Measurements from ENCODE around the gene PIK3CG. TPM values are rescaled to one million over a fixed set of nuclear protein-coding genes. Genes with fewer than 3 reads are reported as not detected.
"Not testable (repeated sequence)": the region's sequence is repeated elsewhere in the genome, so short reads cannot be mapped to it uniquely, and the experiment has no call there.

Gene PIK3CG
- total RNA-seq, 3 donors from 2014 or later (not counting 1 experiment from before 2014, with no cell fraction given), result 64.9 to 83.3 (median 78.2) TPM

GRCh38 chr7:106927536-106927935, 62.5 kb downstream of the PIK3CG start:
- 67% methylated on average over 2 of the region's 2 CpGs for WGBS (ENCODE audit: insufficient coverage)
- H3K27me3 ChIP-seq (ENCODE audit: control insufficient read depth, insufficient read depth, low read length), result no peaks in the 10 kb centered on the region
- no peaks in the 10 kb centered on the region for H3K4me1 Mint-ChIP-seq
- no peak overlapping the region for H3K27ac Mint-ChIP-seq
- H3K4me3 ChIP-seq (ENCODE audit: low read length), result no peak overlapping the region
- H3K27me3 Mint-ChIP-seq (ENCODE audit: low read depth in 2 of 2), result no peaks in the 10 kb centered on the region
- ATAC-seq (no peak), DNase-seq (no peak)
- no peaks in the 10 kb centered on the region for H3K36me3 ChIP-seq (ENCODE audit: control insufficient read depth, insufficient read depth, low read length)
- H3K9me3 ChIP-seq (ENCODE audit: control insufficient read depth, insufficient read depth, low read length), result no peaks in the 10 kb centered on the region
- intact Hi-C loops (cut with micrococcal nuclease), result no loop called here
- H3K36me3 Mint-ChIP-seq, result no peaks in the 10 kb centered on the region
- peaks cover 0 to 2% of the 10 kb centered on the region in 2 donors for H3K9me3 Mint-ChIP-seq
- no peak for TF ChIP-seq CTCF (IDR thresholded peaks at IDR 0.05)
- H3K27ac ChIP-seq (ENCODE audit: low read length), result no peak overlapping the region
- no peak overlapping the region for H3K4me3 Mint-ChIP-seq
- H3K4me1 ChIP-seq (ENCODE audit: control insufficient read depth, insufficient read depth, low read length), result no peaks in the 10 kb centered on the region

- H3K27ac ChIP-seq (ENCODE audit: low read length); H3K27me3 ChIP-seq (ENCODE audit: control insufficient read depth, insufficient read depth, low read length); H3K27ac Mint-ChIP-seq; DNase-seq; H3K4me1 Mint-ChIP-seq; H3K27me3 Mint-ChIP-seq (ENCODE audit: low read depth in 2 of 2); H3K4me1 ChIP-seq (ENCODE audit: control insufficient read depth, insufficient read depth, low read length); H3K36me3 Mint-ChIP-seq; intact Hi-C loops (cut with micrococcal nuclease); ATAC-seq; H3K4me3 Mint-ChIP-seq; H3K36me3 ChIP-seq (ENCODE audit: control insufficient read depth, insufficient read depth, low read length); H3K4me3 ChIP-seq (ENCODE audit: low read length); H3K9me3 ChIP-seq (ENCODE audit: control insufficient read depth, insufficient read depth, low read length); H3K9me3 Mint-ChIP-seq: not testable (repeated sequence)
- 86% methylated on average over 1 of the region's 2 CpGs for WGBS (ENCODE audit: insufficient coverage)
These were observed 64.5 kb downstream of the PIK3CG start for GRCh38 chr7:106929616-106930015.

- no peak overlapping the region for H3K27ac ChIP-seq (ENCODE audit: low read length)
- WGBS (ENCODE audit: insufficient coverage), result 100% methylated on average over 4 of the region's 6 CpGs
- no peaks in the 10 kb centered on the region for H3K4me1 ChIP-seq (ENCODE audit: control insufficient read depth, insufficient read depth, low read length)
- H3K9me3 ChIP-seq (ENCODE audit: control insufficient read depth, insufficient read depth, low read length), result no peaks in the 10 kb centered on the region
- Mint-ChIP-seq H3K4me1 (no peaks in the 10 kb centered on the region), H3K27ac (no peak overlapping the region), H3K9me3 (no peaks in the 10 kb centered on the region), H3K36me3 (no peaks in the 10 kb centered on the region), H3K4me3 (no peak overlapping the region), H3K27me3 (ENCODE audit: low read depth in 2 of 2) (no peaks in the 10 kb centered on the region)
- ATAC-seq, result no peak
- no peaks in the 10 kb centered on the region for H3K27me3 ChIP-seq (ENCODE audit: control insufficient read depth, insufficient read depth, low read length)
- DNase-seq, result no peak
- TF ChIP-seq CTCF (IDR thresholded peaks at IDR 0.05), result no peak
- intact Hi-C loops (cut with micrococcal nuclease), result no loop called here
- H3K36me3 ChIP-seq (ENCODE audit: control insufficient read depth, insufficient read depth, low read length), result no peaks in the 10 kb centered on the region
- no peak overlapping the region for H3K4me3 ChIP-seq (ENCODE audit: low read length)
These were observed 71.2 kb downstream of the PIK3CG start for GRCh38 chr7:106936236-106936635.

- H3K9me3 ChIP-seq (ENCODE audit: control insufficient read depth, insufficient read depth, low read length); H3K36me3 ChIP-seq (ENCODE audit: control insufficient read depth, insufficient read depth, low read length); DNase-seq; H3K27me3 Mint-ChIP-seq (ENCODE audit: low read depth in 2 of 2); H3K4me1 ChIP-seq (ENCODE audit: control insufficient read depth, insufficient read depth, low read length); H3K9me3 Mint-ChIP-seq; H3K27ac ChIP-seq (ENCODE audit: low read length); H3K27me3 ChIP-seq (ENCODE audit: control insufficient read depth, insufficient read depth, low read length); intact Hi-C loops (cut with micrococcal nuclease); H3K4me1 Mint-ChIP-seq; H3K4me3 ChIP-seq (ENCODE audit: low read length); H3K4me3 Mint-ChIP-seq; H3K27ac Mint-ChIP-seq; H3K36me3 Mint-ChIP-seq; ATAC-seq: not testable (repeated sequence)
- 75% methylated on average over 4 of the region's 7 CpGs for WGBS (ENCODE audit: insufficient coverage)
These were observed 73.0 kb downstream of the PIK3CG start for GRCh38 chr7:106938122-106938521.

GRCh38 chr7:106938803-106939202, 73.7 kb downstream of the PIK3CG start:
- no peak for DNase-seq
- intact Hi-C loops (cut with micrococcal nuclease), result no loop called here
- H3K9me3 Mint-ChIP-seq, result no peaks in the 10 kb centered on the region
- Histone ChIP-seq H3K4me3 (ENCODE audit: low read length) (no peak overlapping the region), H3K27me3 (ENCODE audit: control insufficient read depth, insufficient read depth, low read length) (no peaks in the 10 kb centered on the region), H3K4me1 (ENCODE audit: control insufficient read depth, insufficient read depth, low read length) (no peaks in the 10 kb centered on the region), H3K27ac (ENCODE audit: low read length) (no peak overlapping the region), H3K36me3 (ENCODE audit: control insufficient read depth, insufficient read depth, low read length) (no peaks in the 10 kb centered on the region), H3K9me3 (ENCODE audit: control insufficient read depth, insufficient read depth, low read length) (no peaks in the 10 kb centered on the region)
- TF ChIP-seq CTCF (IDR thresholded peaks at IDR 0.05), result no peak
- no peaks in the 10 kb centered on the region for H3K36me3 Mint-ChIP-seq
- no peaks in the 10 kb centered on the region for H3K27me3 Mint-ChIP-seq (ENCODE audit: low read depth in 2 of 2)
- 94% methylated on average over 3 of the region's 5 CpGs for WGBS (ENCODE audit: insufficient coverage)
- no peak for ATAC-seq
- no peak overlapping the region for H3K4me3 Mint-ChIP-seq
- no peaks in the 10 kb centered on the region for H3K4me1 Mint-ChIP-seq
- no peak overlapping the region for H3K27ac Mint-ChIP-seq
